Activated CD4-positive, alpha-beta T cell treated with anti-CD3 and anti-CD28 coated beads, Interleukin-2, amount 50 U/mL, for 4 hours (primary cell): ENCODE data around the gene ITGB2.
"Not testable (repeated sequence)": the region's sequence is repeated elsewhere in the genome, so short reads cannot be mapped to it uniquely, and the experiment has no call there.

Experiments used
- DNase-seq, 2 experiments: peaks; one replicate each; pipeline ENCODE4 v3.0.0-alpha.2; 2020

ITGB2 gene

GRCh38 chr21:44926331-44927101 lies 5.8 kb upstream of the ITGB2 start:
- DNase-seq, result peak in 1 of 2 experiments; percentile 38

GRCh38 chr21:44925378-44925755 lies 4.7 kb upstream of the ITGB2 start:
- no peak for DNase-seq

DNA sequence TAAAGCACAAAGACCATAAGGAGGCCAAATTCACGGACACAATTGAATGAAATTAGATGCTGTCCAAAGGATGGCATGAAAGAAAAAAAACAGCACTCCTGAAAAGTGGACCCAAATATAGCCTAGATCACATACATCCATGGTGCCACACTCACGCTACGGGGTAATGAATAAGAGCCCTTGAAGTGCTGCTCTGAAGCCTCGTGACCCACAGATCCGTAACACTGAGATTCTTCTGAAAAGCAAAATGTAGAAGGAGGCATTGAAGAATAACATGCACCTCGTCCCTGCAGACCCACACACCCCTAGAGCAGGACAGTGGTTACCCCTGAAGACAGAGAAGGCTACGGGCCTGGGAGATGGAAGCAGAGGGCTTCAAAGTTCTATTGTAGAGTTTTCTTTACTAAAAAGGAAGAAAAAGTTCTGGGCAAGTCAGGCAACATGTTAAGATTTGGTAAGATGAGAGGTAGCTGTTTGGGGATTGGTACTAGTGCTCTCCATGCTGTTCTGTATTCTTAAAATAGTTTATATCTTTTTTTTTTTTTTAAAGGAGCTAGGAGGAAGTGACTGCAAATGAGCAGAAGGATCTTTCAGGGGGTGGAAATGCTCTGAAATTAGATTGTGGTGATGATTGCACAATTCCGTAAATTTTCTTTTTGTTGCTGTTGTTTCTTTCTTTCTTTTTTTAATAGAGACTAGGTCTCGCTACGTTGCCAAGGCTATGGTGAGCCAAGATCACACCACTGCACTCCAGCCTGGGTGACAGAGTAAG lies 4.1 kb upstream of the ITGB2 start:
- DNase-seq, result no peak

DNA sequence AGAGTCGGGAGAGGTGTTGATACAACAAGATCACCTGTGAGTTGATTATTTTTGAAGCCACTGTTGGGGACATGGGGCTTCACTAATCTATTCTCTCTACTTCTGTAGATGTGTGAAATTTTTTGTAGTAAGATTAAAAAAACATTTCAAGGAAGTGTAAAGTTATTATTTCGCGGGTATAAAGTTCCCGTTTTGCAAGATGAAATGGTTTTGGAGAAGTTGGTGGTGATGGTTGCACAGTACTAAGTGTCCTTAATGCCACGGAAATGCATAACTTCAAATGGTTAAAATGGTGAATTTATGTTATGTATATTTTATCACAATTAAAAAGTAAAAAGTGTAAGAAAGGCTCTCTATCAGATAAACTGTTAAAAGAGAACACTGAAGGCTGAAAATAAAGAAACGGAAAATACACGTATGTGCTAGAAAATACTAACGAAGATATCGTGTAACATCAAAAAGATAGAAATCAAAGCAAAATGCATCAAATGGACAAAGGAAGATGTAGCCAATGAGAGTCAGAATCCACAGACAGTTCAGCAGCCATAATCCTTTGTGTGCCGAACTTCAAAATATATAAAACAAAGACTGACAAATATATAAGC lies 2.9 kb upstream of the ITGB2 start:
- DNase-seq, result no peak

GRCh38 chr21:44921928-44922327 lies 1.2 kb upstream of the ITGB2 start:
- DNase-seq, result no peak

DNA sequence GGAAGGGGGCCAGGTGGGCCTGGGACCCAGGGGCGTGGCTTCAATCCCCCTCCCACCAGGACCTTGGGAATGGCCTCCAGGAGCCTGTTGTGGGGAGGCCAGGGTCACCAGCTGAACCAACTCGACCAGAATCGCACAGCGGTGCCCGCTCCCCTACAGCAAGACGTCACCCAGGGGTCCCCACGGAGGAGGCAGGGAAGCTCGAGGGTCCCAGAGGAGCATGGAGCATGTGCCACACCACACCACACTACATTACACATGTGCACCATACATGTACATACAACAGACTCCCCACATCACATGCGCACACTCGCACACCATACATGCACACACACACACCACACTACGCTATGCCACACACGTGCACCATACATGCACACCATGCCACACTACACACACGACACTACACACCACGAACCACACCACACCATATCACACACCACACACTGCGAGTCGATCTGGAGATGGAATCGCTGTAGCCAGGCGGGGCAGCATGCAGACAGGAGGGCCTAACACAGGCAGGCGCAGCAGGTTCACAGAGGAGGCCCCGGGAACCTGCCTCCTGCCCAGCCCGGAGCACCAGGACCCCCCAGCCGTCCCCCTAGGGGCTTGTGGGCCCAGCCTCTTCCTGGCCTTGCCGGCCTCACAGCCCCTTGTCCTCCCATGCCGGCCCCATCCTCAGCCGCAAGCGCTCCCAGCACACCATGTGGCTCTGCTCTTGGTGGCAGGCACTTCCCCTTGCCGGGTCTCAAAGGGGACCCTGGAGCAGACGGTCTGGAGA lies 596 bp downstream of the ITGB2 start:
- no peak for DNase-seq

GRCh38 chr21:44919111-44919912 lies 1.4 kb downstream of the ITGB2 start:
- DNase-seq, result no peak

- no peak for DNase-seq
Measured at GRCh38 chr21:44918581-44919033, 2.1 kb downstream of the ITGB2 start.

DNA sequence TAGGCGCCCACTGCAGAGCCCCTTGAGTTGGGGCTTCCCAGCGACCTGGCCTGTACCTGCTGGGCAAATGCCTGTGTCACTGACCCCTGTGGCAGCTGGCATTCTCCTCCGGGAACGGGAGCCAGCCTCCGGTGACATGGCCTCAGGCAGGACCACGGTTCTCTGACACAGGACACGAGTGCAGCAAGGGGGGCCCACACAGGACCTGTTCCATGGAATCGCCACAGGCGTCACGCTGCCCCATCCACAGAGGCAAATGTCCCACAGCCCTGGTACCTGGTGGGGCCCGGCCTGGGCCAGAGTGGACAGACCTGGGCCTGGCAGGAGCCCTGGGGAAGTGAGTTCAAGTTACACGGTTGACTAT lies 2.6 kb downstream of the ITGB2 start:
- no peak for DNase-seq

- no peak for DNase-seq
Measured at GRCh38 chr21:44917446-44918106, 3.1 kb downstream of the ITGB2 start.

- no peak for DNase-seq
Measured at GRCh38 chr21:44916965-44917364, 3.7 kb downstream of the ITGB2 start.

GRCh38 chr21:44914176-44914874 lies 6.4 kb downstream of the ITGB2 start:
- no peak for DNase-seq

GRCh38 chr21:44913425-44914175 lies 7.1 kb downstream of the ITGB2 start:
- DNase-seq, result no peak

GRCh38 chr21:44912506-44913412 lies 7.9 kb downstream of the ITGB2 start:
- DNase-seq, result not testable (repeated sequence)

DNA sequence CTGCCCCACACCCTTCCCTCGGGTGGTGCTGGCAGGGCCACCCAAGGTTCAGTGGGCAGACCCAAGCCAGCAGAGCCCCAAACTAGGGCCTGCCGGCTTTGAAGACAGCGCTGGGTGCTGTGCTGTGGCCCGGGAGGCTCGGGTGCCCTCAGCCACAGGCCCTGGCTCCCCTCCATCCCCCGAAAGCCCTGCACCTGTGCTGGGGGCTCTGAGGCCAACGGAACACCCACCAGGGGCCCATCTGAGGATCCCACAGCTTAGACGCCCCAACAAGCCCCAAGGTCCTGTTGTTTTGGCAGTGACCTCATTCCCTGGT lies 8.6 kb downstream of the ITGB2 start:
- no peak for DNase-seq

GRCh38 chr21:44911384-44912157 lies 9.1 kb downstream of the ITGB2 start:
- peak in 1 of 2 experiments; percentile 39 for DNase-seq

DNA sequence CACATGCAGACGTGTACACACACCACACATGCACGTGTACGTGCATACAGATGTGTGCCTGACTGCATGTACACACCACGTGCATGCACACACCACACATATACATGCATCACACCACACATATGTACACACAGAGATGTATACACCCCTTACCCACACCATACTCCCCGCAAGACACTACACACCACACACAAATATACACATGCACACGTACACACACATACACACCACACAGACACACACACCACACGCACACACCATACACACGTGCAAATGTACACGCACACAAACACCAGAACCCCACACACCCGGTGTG lies 9.7 kb downstream of the ITGB2 start:
- DNase-seq, result no peak

DNA sequence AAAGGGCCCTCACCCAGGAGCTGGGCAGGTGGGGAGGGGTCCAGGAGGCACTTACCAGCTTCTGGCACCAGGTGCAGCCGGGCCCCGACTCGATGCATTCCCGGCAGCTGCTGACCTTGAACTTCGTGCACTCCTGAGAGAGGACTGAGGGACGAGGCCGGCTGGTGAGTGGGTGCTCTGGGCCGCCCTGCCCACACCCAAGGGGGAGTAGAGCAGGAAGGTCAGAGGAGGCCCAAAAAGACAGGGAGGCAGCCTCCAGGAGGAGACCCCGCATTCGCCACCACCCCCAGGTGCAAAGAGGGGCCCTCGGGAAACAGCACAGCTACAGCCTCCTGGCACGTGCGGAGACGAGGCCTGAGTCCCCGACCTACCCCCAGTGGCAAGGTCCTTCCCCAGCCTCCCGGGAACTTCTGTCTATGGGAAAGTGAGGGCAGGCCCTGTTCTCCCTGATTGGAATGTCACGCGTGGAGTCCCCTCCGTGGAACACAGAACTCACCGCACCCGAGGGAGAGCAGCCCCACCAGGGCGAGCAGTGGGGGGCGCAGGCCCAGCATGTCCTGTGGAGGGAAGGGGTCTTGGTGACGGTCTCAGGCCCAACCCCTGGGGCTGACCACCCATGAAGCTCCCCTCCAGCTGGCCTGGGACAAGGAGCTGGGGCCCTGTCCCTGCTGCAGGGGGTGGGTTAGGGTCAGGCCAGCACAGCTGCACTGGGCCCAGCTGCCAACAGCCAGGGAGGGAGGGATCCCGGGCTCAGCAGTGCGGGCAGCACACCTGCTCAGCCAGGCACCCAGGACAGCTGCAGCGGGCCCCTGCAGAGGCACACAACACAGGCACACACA lies 10.3 kb downstream of the ITGB2 start:
- DNase-seq, result no peak
